GM12878 (cell line): Measurements from ENCODE around the gene TBX10. TPM values are rescaled to one million over a fixed set of nuclear protein-coding genes. Genes with fewer than 3 reads are reported as not detected.

Source experiments
- ATAC-seq: fragments of 200-7000 bp; cut with Tn5 transposase; 3 replicates; pipeline ENCODE4 v1.9.1; 2020; ENCODE audit warnings: mild to moderate bottlenecking, moderate library complexity
- BruUV-seq: library from RNA; stranded (reverse); fragments of 400-500 nt; replicated peaks from 2 replicates; lab custom pipeline; 2021; lab: Mats Ljungman, UMichigan
- CTCF ChIA-PET: fragments of 300-600 bp; sonication (Branson Sonifier 250); formaldehyde crosslinking; extraction: SDS; loops from one replicate; lab custom pipeline; 2021; ENCODE audit warnings: inconsistent platforms; lab: Yijun Ruan, JAX
- POLR2A ChIA-PET: fragments of 350-600 bp; formaldehyde crosslinking; extraction: SDS; loops from one replicate; lab custom pipeline; 2021; ENCODE audit warnings: inconsistent platforms; lab: Charles Lee
- RAD21 ChIA-PET: fragments of 300-600 bp; sonication (Branson Sonifier 250); formaldehyde crosslinking; loops from one replicate; lab custom pipeline; 2023; ENCODE audit warnings: antibody characterized with exemption; ENCODE audit not compliant: unreplicated experiment; lab: Charles Lee
- SMC1A ChIA-PET: fragments of 300-600 bp; sonication (Branson Sonifier 250); formaldehyde crosslinking; loops from one replicate; lab custom pipeline; 2023; ENCODE audit not compliant: unreplicated experiment, uncharacterized antibody; lab: Charles Lee
- DNase-seq: peaks from one replicate; pipeline ENCODE4 v3.0.0-alpha.2; 2011; ENCODE audit warnings: low read depth, low spot score
- FAIRE-seq: peaks from 3 replicates; lab custom pipeline; 2011; peaks lifted over from hg19 to GRCh38; lab: Jason Lieb, UNC
- H2AFZ ChIP-seq: 2 replicates; pipeline ENCODE4 v1.6.0; 2011; ENCODE audit warnings: low read depth, low read length, control low read depth; ENCODE audit not compliant: control insufficient read depth
- H3K27ac ChIP-seq: 2 replicates; pipeline ENCODE4 v1.5.1; 2011; ENCODE audit warnings: control low read depth; ENCODE audit not compliant: control insufficient read depth, insufficient read depth
- H3K27me3 ChIP-seq, 2 experiments: replicated peaks in 1 of 2; 2 replicates each; pipeline versions ENCODE4 v1.6.0 to v1.6.1; 2011; ENCODE audit warnings: low read length in 1 of 2; ENCODE audit not compliant: control insufficient read depth in 2 of 2, insufficient read depth in 2 of 2
- H3K36me3 ChIP-seq, 2 experiments: 2 replicates each; pipeline ENCODE4 v1.5.1; 2011; ENCODE audit warnings: low read length in 1 of 2; ENCODE audit not compliant: control insufficient read depth in 2 of 2, insufficient read depth in 2 of 2
- H3K4me1 ChIP-seq: 2 replicates; pipeline ENCODE4 v1.6.1; 2011; ENCODE audit warnings: mild to moderate bottlenecking, low read length, moderate library complexity, mixed read lengths; ENCODE audit not compliant: control insufficient read depth, insufficient read depth
- H3K4me2 ChIP-seq: 2 replicates; pipeline ENCODE4 v1.6.0; 2011; ENCODE audit warnings: control low read depth; ENCODE audit not compliant: control insufficient read depth, insufficient read depth
- H3K4me3 ChIP-seq: fragments of 200-600 bp; sonication (generic); 2 replicates; pipeline ENCODE4 v1.5.1; 2016
- H3K79me2 ChIP-seq: 2 replicates; pipeline ENCODE4 v1.6.0; 2011; ENCODE audit warnings: low read length; ENCODE audit not compliant: control insufficient read depth, insufficient read depth
- H3K9ac ChIP-seq: 2 replicates; pipeline ENCODE4 v1.8.0; 2011; ENCODE audit warnings: low read length, control low read depth, mixed read lengths; ENCODE audit not compliant: control insufficient read depth, insufficient read depth
- H3K9me3 ChIP-seq: replicated peaks from 3 replicates; pipeline ENCODE4 v1.5.1; 2011; ENCODE audit warnings: mild to moderate bottlenecking, low read length; ENCODE audit not compliant: control insufficient read depth, insufficient read depth
- H4K20me1 ChIP-seq: 2 replicates; pipeline ENCODE4 v1.6.0; 2011; ENCODE audit not compliant: control insufficient read depth, insufficient read depth
- MAX ChIP-seq: IDR thresholded peaks from 2 replicates; pipeline ENCODE4 v1.6.1; 2012; ENCODE audit warnings: low read depth, low read length, improper control_type of control experiment
- MEF2A ChIP-seq: IDR thresholded peaks from 2 replicates; pipeline ENCODE4 v1.6.1; 2011; ENCODE audit warnings: low read depth, mild to moderate bottlenecking, low read length, moderate library complexity; ENCODE audit not compliant: insufficient read depth
- MYB ChIP-seq: fragments of 150-350 bp; IDR thresholded peaks from 2 replicates; pipeline ENCODE4 v1.6.1; 2014; ENCODE audit warnings: mild to moderate bottlenecking, low read depth, low read length, borderline replicate concordance
- NKRF ChIP-seq: fragments of 450-650 bp; conservative IDR thresholded peaks from 2 replicates; pipeline ENCODE4 v1.6.1; 2017; ENCODE audit warnings: mild to moderate bottlenecking, moderate library complexity
- NRF1 ChIP-seq: conservative IDR thresholded peaks from 2 replicates; pipeline ENCODE4 v1.6.1; 2011; ENCODE audit warnings: mild to moderate bottlenecking, low read depth, low read length, improper control_type of control experiment
- TCF7 ChIP-seq: IDR thresholded peaks from 2 replicates; pipeline ENCODE4 v1.6.1; 2014; ENCODE audit warnings: antibody characterized with exemption, borderline replicate concordance
- ZBED1 ChIP-seq: IDR thresholded peaks from 2 replicates; pipeline ENCODE4 v1.6.1; 2016; ENCODE audit warnings: borderline replicate concordance
- ZBTB11 ChIP-seq: fragments of 450-650 bp; formaldehyde crosslinking; IDR thresholded peaks from 2 replicates; pipeline ENCODE4 v1.5.0; 2022; ENCODE audit warnings: mild to moderate bottlenecking, missing genetic modification characterization
- ZSCAN29 ChIP-seq: fragments of 450-650 bp; IDR thresholded peaks from 2 replicates; pipeline ENCODE4 v1.6.1; 2017; ENCODE audit warnings: mild to moderate bottlenecking, moderate library complexity
- ZZZ3 ChIP-seq: IDR thresholded peaks from 2 replicates; pipeline ENCODE4 v1.6.1; 2011; ENCODE audit warnings: low read depth; ENCODE audit not compliant: control insufficient read depth, insufficient read length
- WGBS: methylation state at CpG from one replicate; pipeline ENCODE4 v1.1.6; 2016; ENCODE audit warnings: low lambda C conversion rate; ENCODE audit not compliant: insufficient replicate concordance, insufficient coverage; ENCODE audit errors: missing lambda C conversion rate; 5-methylcytosine and 5-hydroxymethylcytosine counted together
- in situ Hi-C: fragments of 300-500 bp; cut with MboI; formaldehyde crosslinking; loops from 9 replicates; pipeline ENCODE4 v1.14.3; 2018; ENCODE audit warnings: mixed read lengths
- intact Hi-C: fragments of 100-400 bp; cut with micrococcal nuclease; formaldehyde crosslinking; loops from one replicate; pipeline ENCODE4 v1.14.2; 2022; ENCODE audit not compliant: unreplicated experiment
- polyA plus RNA-seq, 11 experiments: library from polyadenylated mRNA; depleted of rRNA in 4 of 11; unstranded in 6 of 11; stranded (reverse) in 5 of 11; fragments of >200 nt; fragmentation: Nextera tagmentation in 4 of 11; fragmentation: Illumina TruSeq in 1 of 11; extraction: Ambion mirVana in 4 of 11; extraction: Trizol in 1 of 11; gene quantifications; 1 replicate in 1 of 11; 2 replicates in 10 of 11; pipeline versions ENCODE4 v1.2.1 to v1.2.3, GENCODE V29; 2011 to 2016; ENCODE audit warnings: inconsistent platforms in 2 of 11, missing spikeins in 2 of 11, low read depth in 1 of 11
- total RNA-seq, 4 experiments: library from RNA; depleted of rRNA in 3 of 4; stranded (reverse); fragments of >200 nt in 3 of 4; fragmentation: Illumina TruSeq in 1 of 4; extraction: Trizol in 1 of 4; gene quantifications; 2 replicates each; pipeline versions ENCODE4 v1.2.1 to v1.2.3, GENCODE V29; 2013 to 2021
- TF ChIP-seq, protein P1 (sequence below): IDR thresholded peaks from 2 replicates; pipeline ENCODE4 v1.6.1; 2012; ENCODE audit warnings: mild to moderate bottlenecking, low read depth, low read length

Gene TBX10
- total and polyA plus RNA-seq, 10 of the 15 experiments (the other 5 are each of a cell fraction or from before 2014, with no cell fraction given): 0.10 to 0.44 (median 0.20) TPM; not detected in 4

- TF ChIP-seq ZBTB11 (CRISPR knock-in tag): no peak
These were observed 57.6 kb downstream of the TBX10 start (continued) for GRCh38 chr11:67582011-67582410.

DNA sequence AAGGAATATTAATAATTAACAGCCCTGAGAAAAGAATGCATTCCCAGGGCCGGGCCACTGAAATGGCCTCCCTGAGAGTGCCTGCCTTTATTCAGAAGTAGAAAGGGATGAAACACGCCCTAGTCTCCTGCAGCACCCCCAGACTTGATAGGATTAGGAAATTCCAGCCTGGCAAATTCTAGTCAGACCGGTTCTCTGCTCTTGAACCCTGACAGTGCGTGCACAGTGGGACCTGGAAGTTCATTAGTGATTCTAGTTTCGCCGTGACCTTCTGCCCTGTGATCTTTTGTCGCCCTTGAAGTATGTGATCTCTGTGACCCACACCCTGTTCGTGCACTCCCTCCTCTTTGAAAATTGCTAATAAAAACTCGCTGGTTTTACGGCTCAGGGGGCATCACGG, 58.1 kb downstream of the TBX10 start:
- no peaks in the 10 kb centered on the region for H4K20me1 ChIP-seq
- ATAC-seq (no peak), DNase-seq (no peak), FAIRE-seq (no peak)
- peaks cover 38% of the 10 kb centered on the region for H3K79me2 ChIP-seq
- H3K9me3 ChIP-seq: no peaks in the 10 kb centered on the region; the same call in 2 of the 3 replicates
- peaks cover 0 to 1% of the 10 kb centered on the region in 2 experiments; a peak in 2 of 4 replicates for H3K27me3 ChIP-seq
- intact Hi-C loops (no loop called here), in situ Hi-C loops (no loop called here)
- no peak overlapping the region for H2AFZ ChIP-seq
- H3K4me3 ChIP-seq: no peak overlapping the region
- CTCF ChIA-PET: interaction anchor here (1.2 to 5.8 kb wide), 12 partner anchors 18 to 236 kb away, joined by 3 to 54 read pairs (median 7); partner anchors contain the start of genes NUDT8 and PITPNM1
- peaks cover 38% of the 10 kb centered on the region for H3K4me1 ChIP-seq
- H3K36me3 ChIP-seq: peaks cover 4 to 5% of the 10 kb centered on the region in 2 experiments; a peak in 3 of 4 replicates
- H3K27ac ChIP-seq: no peak overlapping the region
- POLR2A ChIA-PET: interaction anchor here (1.1 to 3.8 kb wide), 2 partner anchors 33 to 48 kb away, joined by 6 to 25 read pairs; partner anchors contain the start of gene NUDT8
- no peak overlapping the region for H3K9ac ChIP-seq
- BruUV-seq: no TSS peak
- SMC1A ChIA-PET: interaction anchor here (0.6 to 2.3 kb wide), 7 partner anchors 10 to 78 kb away, joined by 3 to 15 read pairs (median 6); no protein-coding TSS in a partner anchor
- H3K4me2 ChIP-seq: no peak overlapping the region
- RAD21 ChIA-PET: interaction anchor here (0.6 to 3.6 kb wide), 8 partner anchors 19 to 196 kb away, joined by 3 to 38 read pairs (median 4); partner anchors contain the start of gene NUDT8
- 90% methylated on average over 11 of the region's 11 CpGs for WGBS
- no peak for TF ChIP-seq MAX
- no peak for TF ChIP-seq ZZZ3
- no peak for TF ChIP-seq MYB
- TF ChIP-seq ZSCAN29: no peak
- no peak for TF ChIP-seq ZBED1
- TF ChIP-seq MEF2A: no peak
- TF ChIP-seq NKRF: no peak
- TF ChIP-seq NRF1: no peak
- TF ChIP-seq, protein P1, sequence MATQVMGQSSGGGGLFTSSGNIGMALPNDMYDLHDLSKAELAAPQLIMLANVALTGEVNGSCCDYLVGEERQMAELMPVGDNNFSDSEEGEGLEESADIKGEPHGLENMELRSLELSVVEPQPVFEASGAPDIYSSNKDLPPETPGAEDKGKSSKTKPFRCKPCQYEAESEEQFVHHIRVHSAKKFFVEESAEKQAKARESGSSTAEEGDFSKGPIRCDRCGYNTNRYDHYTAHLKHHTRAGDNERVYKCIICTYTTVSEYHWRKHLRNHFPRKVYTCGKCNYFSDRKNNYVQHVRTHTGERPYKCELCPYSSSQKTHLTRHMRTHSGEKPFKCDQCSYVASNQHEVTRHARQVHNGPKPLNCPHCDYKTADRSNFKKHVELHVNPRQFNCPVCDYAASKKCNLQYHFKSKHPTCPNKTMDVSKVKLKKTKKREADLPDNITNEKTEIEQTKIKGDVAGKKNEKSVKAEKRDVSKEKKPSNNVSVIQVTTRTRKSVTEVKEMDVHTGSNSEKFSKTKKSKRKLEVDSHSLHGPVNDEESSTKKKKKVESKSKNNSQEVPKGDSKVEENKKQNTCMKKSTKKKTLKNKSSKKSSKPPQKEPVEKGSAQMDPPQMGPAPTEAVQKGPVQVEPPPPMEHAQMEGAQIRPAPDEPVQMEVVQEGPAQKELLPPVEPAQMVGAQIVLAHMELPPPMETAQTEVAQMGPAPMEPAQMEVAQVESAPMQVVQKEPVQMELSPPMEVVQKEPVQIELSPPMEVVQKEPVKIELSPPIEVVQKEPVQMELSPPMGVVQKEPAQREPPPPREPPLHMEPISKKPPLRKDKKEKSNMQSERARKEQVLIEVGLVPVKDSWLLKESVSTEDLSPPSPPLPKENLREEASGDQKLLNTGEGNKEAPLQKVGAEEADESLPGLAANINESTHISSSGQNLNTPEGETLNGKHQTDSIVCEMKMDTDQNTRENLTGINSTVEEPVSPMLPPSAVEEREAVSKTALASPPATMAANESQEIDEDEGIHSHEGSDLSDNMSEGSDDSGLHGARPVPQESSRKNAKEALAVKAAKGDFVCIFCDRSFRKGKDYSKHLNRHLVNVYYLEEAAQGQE: no peak
- no peak for TF ChIP-seq TCF7
